IPS DF 6.9 (cell line): ENCODE results near the gene THRB.

Experiments
- DNase-seq: peaks from one replicate; pipeline ENCODE4 v3.0.0-alpha.2; 2013; ENCODE audit warnings: low read depth, low spot score
- H3K27ac ChIP-seq: one replicate; pipeline ENCODE4 v1.5.1; 2013; ENCODE audit warnings: low read length, control low read depth
- H3K27me3 ChIP-seq: 2 replicates; pipeline ENCODE4 v1.6.1; 2013; ENCODE audit warnings: mild to moderate bottlenecking, low read length; ENCODE audit not compliant: control insufficient read depth, insufficient read depth
- H3K36me3 ChIP-seq: 2 replicates; pipeline ENCODE4 v1.6.1; 2013; ENCODE audit warnings: low read length; ENCODE audit not compliant: control insufficient read depth, insufficient read depth
- H3K4me1 ChIP-seq: 2 replicates; pipeline ENCODE4 v1.6.1; 2013; ENCODE audit warnings: low read length; ENCODE audit not compliant: control insufficient read depth, insufficient read depth
- H3K4me3 ChIP-seq: 2 replicates; pipeline ENCODE4 v1.5.1; 2013; ENCODE audit warnings: mild to moderate bottlenecking, low read length
- H3K9me3 ChIP-seq: 2 replicates; pipeline ENCODE4 v1.6.1; 2013; ENCODE audit warnings: low read length, inconsistent platforms; ENCODE audit not compliant: control insufficient read depth, insufficient read depth
- WGBS: extraction: QIAGEN DNeasy Blood & Tissue Kit; methylation state at CpG from one replicate; pipeline ENCODE4 v1.1.7; 2013; ENCODE audit warnings: mixed read lengths, missing lambda C conversion rate; ENCODE audit not compliant: insufficient read length, insufficient coverage; 5-methylcytosine and 5-hydroxymethylcytosine counted together

Gene THRB

DNA sequence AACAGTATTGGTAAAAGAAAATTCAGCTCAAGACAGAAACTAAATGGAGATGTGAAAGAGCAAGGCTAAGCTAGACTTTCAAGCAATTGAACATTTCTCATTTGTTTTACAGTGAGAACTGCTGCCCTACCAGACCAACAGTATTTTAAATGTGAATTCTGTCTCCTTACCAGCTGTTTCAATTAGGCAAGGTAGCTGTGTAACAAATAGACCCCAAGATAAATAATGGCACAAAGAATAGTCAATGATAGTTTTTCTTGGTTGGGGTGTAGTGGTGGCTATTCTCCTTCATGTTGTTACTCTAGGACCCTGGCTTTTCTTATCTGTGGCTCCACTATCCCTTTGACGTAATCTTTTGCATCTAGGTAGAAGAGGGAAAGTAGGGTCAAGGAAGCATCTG, 30.4 kb upstream of the THRB start:
- no peak for DNase-seq
- no peaks in the 10 kb centered on the region for H3K4me1 ChIP-seq
- peaks cover 18% of the 10 kb centered on the region for H3K27me3 ChIP-seq
- no CpG with 5 or more reads among the region's 1 CpG for WGBS
- H3K4me3 ChIP-seq, result no peak overlapping the region
- H3K36me3 ChIP-seq, result no peaks in the 10 kb centered on the region
- no peaks in the 10 kb centered on the region for H3K9me3 ChIP-seq
- H3K27ac ChIP-seq, result no peak overlapping the region

DNA sequence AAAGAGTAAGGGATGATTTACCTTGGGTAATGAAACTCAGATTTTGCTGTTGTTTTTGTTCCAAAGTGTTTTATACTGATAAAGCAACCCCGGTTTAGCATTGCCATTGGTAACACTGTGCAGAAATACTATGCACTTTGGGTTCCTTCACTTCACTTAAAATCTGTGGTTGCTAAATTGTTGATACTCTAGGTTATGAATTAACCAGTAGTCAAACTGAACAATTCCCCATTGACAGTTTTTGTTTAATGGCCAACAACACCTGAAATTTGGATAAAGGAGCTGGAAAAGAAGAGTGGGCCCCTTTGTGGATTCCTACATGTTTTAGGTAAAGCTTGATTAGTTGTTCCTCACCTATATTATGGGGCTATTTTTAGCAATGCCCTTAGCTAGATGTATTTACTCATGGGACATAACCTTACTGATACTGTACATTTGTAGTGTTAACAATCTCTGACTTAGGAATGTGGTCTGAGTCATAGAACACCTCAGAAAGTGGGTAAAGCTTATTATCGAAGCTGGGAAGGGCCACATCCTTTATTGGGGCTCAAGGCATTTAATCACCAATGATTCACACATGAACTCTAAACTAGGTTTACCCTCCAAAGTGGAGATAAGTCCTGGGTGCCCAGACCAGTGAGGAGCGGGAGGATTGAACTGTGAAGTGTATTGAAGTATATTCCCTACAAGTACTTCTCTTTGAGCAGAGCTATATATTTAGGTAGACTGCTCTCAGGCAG, 29.5 kb upstream of the THRB start:
- Histone ChIP-seq H3K27me3 (peaks cover 26% of the 10 kb centered on the region), H3K4me3 (no peak overlapping the region), H3K4me1 (peaks cover 6% of the 10 kb centered on the region; the same call in 1 of the 2 replicates), H3K36me3 (no peaks in the 10 kb centered on the region), H3K9me3 (no peaks in the 10 kb centered on the region), H3K27ac (no peak overlapping the region)
- no CpG with 5 or more reads among the region's 3 CpGs for WGBS
- DNase-seq, result no peak

GRCh38 chr3:24523215-24523614, 28.6 kb upstream of the THRB start:
- H3K4me3 ChIP-seq, result no peak overlapping the region
- H3K36me3 ChIP-seq, result no peaks in the 10 kb centered on the region
- no peak for DNase-seq
- H3K9me3 ChIP-seq, result no peaks in the 10 kb centered on the region
- WGBS, result no CpG with 5 or more reads among the region's 2 CpGs
- peaks cover 7% of the 10 kb centered on the region; the same call in 1 of the 2 replicates for H3K4me1 ChIP-seq
- H3K27me3 ChIP-seq, result peaks cover 29% of the 10 kb centered on the region
- no peak overlapping the region for H3K27ac ChIP-seq

DNA sequence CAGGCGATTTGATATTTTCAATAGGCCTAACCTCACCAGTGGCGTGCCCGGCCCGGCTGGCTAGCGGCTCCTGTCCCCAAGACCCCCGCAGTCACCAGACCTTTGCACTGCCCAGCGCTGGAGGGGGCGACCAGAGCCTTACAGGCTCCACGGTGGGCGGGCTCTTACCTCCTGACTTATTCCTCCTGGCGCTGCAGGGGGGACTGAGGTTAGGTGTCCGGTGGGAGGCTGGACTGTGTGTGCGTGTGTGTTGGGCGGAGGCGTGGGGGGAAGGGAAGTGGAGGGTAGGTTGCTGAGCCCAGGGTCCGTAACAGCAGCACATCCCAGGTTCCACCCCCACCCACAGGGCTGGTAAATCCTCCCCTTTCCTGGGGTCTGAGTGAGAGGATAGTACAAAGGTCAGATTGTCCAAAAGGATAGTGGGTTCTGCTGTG, 27.5 kb upstream of the THRB start:
- no peaks in the 10 kb centered on the region for H3K9me3 ChIP-seq
- H3K27me3 ChIP-seq, result peaks cover 31% of the 10 kb centered on the region
- H3K27ac ChIP-seq, result no peak overlapping the region
- no CpG with 5 or more reads among the region's 16 CpGs for WGBS
- H3K4me3 ChIP-seq, result peak overlapping the region; percentile 47; the same call in 1 of the 2 replicates
- DNase-seq, result no peak
- H3K36me3 ChIP-seq, result no peaks in the 10 kb centered on the region
- peaks cover 7% of the 10 kb centered on the region; the same call in 1 of the 2 replicates for H3K4me1 ChIP-seq

GRCh38 chr3:24521420-24522145, 26.9 kb upstream of the THRB start:
- Histone ChIP-seq H3K27ac (no peak overlapping the region), H3K27me3 (peaks cover 31% of the 10 kb centered on the region)
- WGBS, result no CpG with 5 or more reads among the region's 79 CpGs

GRCh38 chr3:24520976-24521419, 26.3 kb upstream of the THRB start:
- no peak overlapping the region for H3K27ac ChIP-seq

More at GRCh38 chr3:24521420-24522145, 26.9 kb upstream of the THRB start:
- Histone ChIP-seq H3K4me1 (peaks cover 7% of the 10 kb centered on the region; the same call in 1 of the 2 replicates), H3K4me3 (peak overlapping the region; percentile 47), H3K36me3 (no peaks in the 10 kb centered on the region), H3K9me3 (no peaks in the 10 kb centered on the region)
- no peak for DNase-seq

GRCh38 chr3:24520101-24520495, 25.4 kb upstream of the THRB start:
- no CpG with 5 or more reads among the region's 2 CpGs for WGBS
- Histone ChIP-seq H3K27ac (no peak overlapping the region), H3K36me3 (no peaks in the 10 kb centered on the region), H3K27me3 (peaks cover 31% of the 10 kb centered on the region), H3K4me3 (no peak overlapping the region), H3K9me3 (no peaks in the 10 kb centered on the region), H3K4me1 (peaks cover 7% of the 10 kb centered on the region; the same call in 1 of the 2 replicates)
- no peak for DNase-seq

More at GRCh38 chr3:24520976-24521419, 26.3 kb upstream of the THRB start:
- Histone ChIP-seq H3K9me3 (no peaks in the 10 kb centered on the region), H3K36me3 (no peaks in the 10 kb centered on the region), H3K27me3 (peaks cover 31% of the 10 kb centered on the region), H3K4me3 (peak overlapping the region; percentile 47; the same call in 1 of the 2 replicates), H3K4me1 (peaks cover 7% of the 10 kb centered on the region; the same call in 1 of the 2 replicates)
- WGBS, result no CpG with 5 or more reads among the region's 8 CpGs
- DNase-seq, result no peak

DNA sequence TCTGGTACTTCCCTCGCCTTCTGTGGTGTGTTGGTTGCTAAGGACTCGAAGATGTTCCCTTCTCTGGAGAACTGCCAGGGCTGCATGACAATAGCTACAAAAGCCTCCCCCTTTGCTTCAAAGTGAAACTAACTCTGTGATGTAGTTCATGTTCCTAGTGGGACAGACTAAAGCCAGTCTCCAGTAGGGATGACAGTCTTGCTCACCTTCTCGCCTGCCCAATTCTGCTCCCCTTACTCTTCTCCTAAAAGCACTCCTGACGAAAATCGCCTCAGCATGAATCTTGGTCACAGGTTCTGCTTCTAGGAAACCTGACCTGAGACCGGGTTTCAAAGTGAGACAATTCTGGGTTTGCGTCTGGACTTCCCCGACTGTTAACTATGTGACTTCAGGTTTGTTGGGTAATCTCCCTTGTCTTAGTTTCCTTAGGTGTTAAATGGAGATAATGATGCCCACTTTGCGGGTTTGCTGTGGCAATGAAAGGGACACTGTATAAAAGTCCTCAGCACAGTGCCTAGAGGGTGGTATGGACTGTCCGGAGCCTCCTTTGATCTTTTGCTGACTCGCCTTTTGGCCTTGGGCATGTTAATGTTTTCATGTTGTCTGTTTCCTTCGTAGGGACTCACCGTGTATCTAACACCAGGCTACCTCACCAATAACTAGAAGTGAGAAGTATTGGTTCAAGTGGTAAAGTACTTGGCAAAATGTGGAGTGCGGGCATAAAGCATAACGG, 24.9 kb upstream of the THRB start:
- no peak for DNase-seq

GRCh38 chr3:24518990-24519367, 24.3 kb upstream of the THRB start:
- Histone ChIP-seq H3K36me3 (no peaks in the 10 kb centered on the region), H3K4me1 (peaks cover 7% of the 10 kb centered on the region; the same call in 1 of the 2 replicates), H3K4me3 (no peak overlapping the region), H3K27me3 (peaks cover 31% of the 10 kb centered on the region), H3K27ac (no peak overlapping the region), H3K9me3 (no peaks in the 10 kb centered on the region)
- no peak for DNase-seq
- no CpG with 5 or more reads among the region's 4 CpGs for WGBS

More for the DNA sequence above, 24.9 kb upstream of the THRB start:
- WGBS, result no CpG with 5 or more reads among the region's 15 CpGs
- no peak overlapping the region for H3K27ac ChIP-seq
- no peaks in the 10 kb centered on the region for H3K9me3 ChIP-seq
- no peak overlapping the region for H3K4me3 ChIP-seq
- H3K27me3 ChIP-seq, result peaks cover 31% of the 10 kb centered on the region
- peaks cover 7% of the 10 kb centered on the region; the same call in 1 of the 2 replicates for H3K4me1 ChIP-seq
- no peaks in the 10 kb centered on the region for H3K36me3 ChIP-seq

- no peak for DNase-seq
- H3K4me3 ChIP-seq, result no peak overlapping the region
- H3K36me3 ChIP-seq, result no peaks in the 10 kb centered on the region
- WGBS, result no CpG with 5 or more reads among the region's 4 CpGs
- H3K27ac ChIP-seq, result no peak overlapping the region
- H3K9me3 ChIP-seq, result no peaks in the 10 kb centered on the region
- 0 out of 2 replicates have a peak, but pooled peaks cover 1% of the 10 kb centered on the region for H3K4me1 ChIP-seq
- H3K27me3 ChIP-seq, result peaks cover 4% of the 10 kb centered on the region; the same call in 1 of the 2 replicates
Observed at GRCh38 chr3:24514119-24514518, 19.5 kb upstream of the THRB start.
